ENCODE results near the gene SMNDC1. TPM values are rescaled to one million over a fixed set of nuclear protein-coding genes. Genes with fewer than 3 reads are reported as not detected.

SMNDC1 gene
- total RNA-seq, 4 donors from 2014 or later, result 3.6 to 15.7 (median 8.9) TPM

GRCh38 chr10:110350812-110351211 lies 46.1 kb upstream of the SMNDC1 start:
- no peak for DNase-seq
- H3K4me3 ChIP-seq, result no peak overlapping the region
- peaks cover 3% of the 10 kb centered on the region for H3K27me3 ChIP-seq
- peaks cover 3 to 10% (median 7%) of the 10 kb centered on the region in 4 donors for H3K4me1 ChIP-seq
- no peaks in the 10 kb centered on the region for H3K36me3 ChIP-seq
- H3K9me3 ChIP-seq, result no peaks in the 10 kb centered on the region
- in situ Hi-C loops (cut with MboI; ENCODE audit: low pct_ligation_motif_present in 1 of 4, low pct_unique_long_range_greater_than_20kb in 1 of 4, low sequenced_read_pairs in 3 of 4), result loop anchor here in 3 of 4 donors (5.0 to 10.0 kb wide), 3 partner anchors 154 to 196 kb away; no protein-coding TSS in a partner anchor
- TF ChIP-seq POLR2AphosphoS5 (IDR thresholded peaks at IDR 0.05), result no peak
- TF ChIP-seq CTCF (IDR thresholded peaks at IDR 0.05), result no peak
- no peak for TF ChIP-seq POLR2A (IDR thresholded peaks at IDR 0.05)
- no peak for TF ChIP-seq EP300 (IDR thresholded peaks at IDR 0.05; ENCODE audit: low read depth)
- 94 to 100% methylated on average over 2 of the region's 2 CpGs for WGBS, 2 donors (ENCODE audit: low coverage in 1 of 2)
- intact Hi-C loops (cut with DNase I; ENCODE audit: low total_unique reads), result no loop called here
- H3K27ac ChIP-seq, result no peak overlapping the region

GRCh38 chr10:110349831-110350230 lies 45.1 kb upstream of the SMNDC1 start:
- intact Hi-C loops (cut with DNase I; ENCODE audit: low total_unique reads), result no loop called here
- no peaks in the 10 kb centered on the region for H3K9me3 ChIP-seq
- WGBS, 2 donors (ENCODE audit: low coverage in 1 of 2), result 33 to 59% methylated on average over 1 to 3 of the region's 3 CpGs
- no peak overlapping the region for H3K4me3 ChIP-seq
- in situ Hi-C loops (cut with MboI; ENCODE audit: low pct_ligation_motif_present in 1 of 4, low pct_unique_long_range_greater_than_20kb in 1 of 4, low sequenced_read_pairs in 3 of 4), result loop anchor here in 3 of 4 donors (5.0 to 10.0 kb wide), 3 partner anchors 155 to 197 kb away; no protein-coding TSS in a partner anchor
- TF ChIP-seq EP300 (IDR thresholded peaks at IDR 0.05; ENCODE audit: low read depth) (no peak), CTCF (IDR thresholded peaks at IDR 0.05) (no peak), POLR2AphosphoS5 (IDR thresholded peaks at IDR 0.05) (no peak), POLR2A (IDR thresholded peaks at IDR 0.05) (no peak)
- H3K27ac ChIP-seq, result no peak overlapping the region
- no peak for DNase-seq
- H3K36me3 ChIP-seq, result no peaks in the 10 kb centered on the region
- H3K27me3 ChIP-seq, result peaks cover 3% of the 10 kb centered on the region
- H3K4me1 ChIP-seq, result peaks cover 3 to 10% (median 7%) of the 10 kb centered on the region in 4 donors

GRCh38 chr10:110349386-110349785 lies 44.7 kb upstream of the SMNDC1 start:
- H3K27ac ChIP-seq, result no peak overlapping the region
- TF ChIP-seq EP300 (IDR thresholded peaks at IDR 0.05; ENCODE audit: low read depth) (no peak), POLR2AphosphoS5 (IDR thresholded peaks at IDR 0.05) (no peak), POLR2A (IDR thresholded peaks at IDR 0.05) (no peak), CTCF (IDR thresholded peaks at IDR 0.05) (no peak)
- 66 to 73% methylated on average over 5 of the region's 5 CpGs for WGBS, 2 donors (ENCODE audit: low coverage in 1 of 2)
- H3K27me3 ChIP-seq, result peaks cover 3% of the 10 kb centered on the region
- DNase-seq, result no peak
- intact Hi-C loops (cut with DNase I; ENCODE audit: low total_unique reads) (no loop called here), in situ Hi-C loops (cut with MboI; ENCODE audit: low pct_ligation_motif_present in 1 of 4, low pct_unique_long_range_greater_than_20kb in 1 of 4, low sequenced_read_pairs in 3 of 4) (no loop called here)
- H3K4me3 ChIP-seq, result no peak overlapping the region
- no peaks in the 10 kb centered on the region for H3K36me3 ChIP-seq
- H3K4me1 ChIP-seq, result peaks cover 1 to 10% (median 6%) of the 10 kb centered on the region in 4 donors
- no peaks in the 10 kb centered on the region for H3K9me3 ChIP-seq

GRCh38 chr10:110348336-110348735 lies 43.6 kb upstream of the SMNDC1 start:
- H3K4me3 ChIP-seq, result no peak overlapping the region
- peaks cover 0 to 1% (median 0%) of the 10 kb centered on the region in 4 donors for H3K4me1 ChIP-seq
- no peaks in the 10 kb centered on the region for H3K36me3 ChIP-seq
- DNase-seq, result no peak
- H3K9me3 ChIP-seq, result no peaks in the 10 kb centered on the region
- no peak overlapping the region for H3K27ac ChIP-seq
- intact Hi-C loops (cut with DNase I; ENCODE audit: low total_unique reads), result no loop called here
- in situ Hi-C loops (cut with MboI; ENCODE audit: low pct_ligation_motif_present in 1 of 4, low pct_unique_long_range_greater_than_20kb in 1 of 4, low sequenced_read_pairs in 3 of 4), result no loop called here
- H3K27me3 ChIP-seq, result peaks cover 11% of the 10 kb centered on the region
- TF ChIP-seq POLR2A (IDR thresholded peaks at IDR 0.05) (no peak), POLR2AphosphoS5 (IDR thresholded peaks at IDR 0.05) (no peak), EP300 (IDR thresholded peaks at IDR 0.05; ENCODE audit: low read depth) (no peak), CTCF (IDR thresholded peaks at IDR 0.05) (no peak)
